ENCODE data around the gene CPEB1.

Gene CPEB1

DNA sequence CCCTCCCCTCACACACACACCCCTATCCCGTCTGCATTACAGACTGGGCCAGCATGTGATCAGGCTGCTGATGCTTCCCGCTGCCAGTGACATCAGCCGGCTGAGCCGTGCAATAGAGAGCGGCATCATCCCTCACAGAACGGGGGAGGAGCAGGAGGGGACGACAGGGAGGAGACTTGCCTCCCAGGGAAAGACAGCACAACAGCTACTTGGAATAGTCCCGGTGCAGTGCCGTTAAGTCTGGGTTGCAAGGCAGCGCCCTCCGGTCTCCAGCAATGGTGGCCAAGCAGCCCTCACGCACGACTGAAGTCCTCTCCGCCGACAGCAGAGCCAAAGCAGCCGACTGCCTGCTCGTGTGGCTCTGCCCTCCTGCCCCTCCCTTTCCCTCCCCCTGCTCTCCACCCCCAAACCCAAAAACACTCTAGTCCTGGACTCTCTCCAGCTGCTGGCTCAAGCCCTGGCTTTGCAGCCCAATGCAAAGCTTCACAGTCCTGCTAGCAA, 75.4 kb downstream of the CPEB1 start (continued):
- TF ChIP-seq, protein P1, sequence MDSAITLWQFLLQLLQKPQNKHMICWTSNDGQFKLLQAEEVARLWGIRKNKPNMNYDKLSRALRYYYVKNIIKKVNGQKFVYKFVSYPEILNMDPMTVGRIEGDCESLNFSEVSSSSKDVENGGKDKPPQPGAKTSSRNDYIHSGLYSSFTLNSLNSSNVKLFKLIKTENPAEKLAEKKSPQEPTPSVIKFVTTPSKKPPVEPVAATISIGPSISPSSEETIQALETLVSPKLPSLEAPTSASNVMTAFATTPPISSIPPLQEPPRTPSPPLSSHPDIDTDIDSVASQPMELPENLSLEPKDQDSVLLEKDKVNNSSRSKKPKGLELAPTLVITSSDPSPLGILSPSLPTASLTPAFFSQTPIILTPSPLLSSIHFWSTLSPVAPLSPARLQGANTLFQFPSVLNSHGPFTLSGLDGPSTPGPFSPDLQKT (IDR thresholded peaks at IDR 0.05; ENCODE audit: borderline replicate concordance, low read depth, low read length) = no peak
- TF ChIP-seq ZNF23 (tag by site-specific recombination; IDR thresholded peaks at IDR 0.05; ENCODE audit: borderline replicate concordance) (no peak), ZNF324 (tag by site-specific recombination; IDR thresholded peaks at IDR 0.05) (peak; percentile 65; the same call in 1 of the 2 replicates), ZNF335 (tag by site-specific recombination; conservative IDR thresholded peaks at IDR 0.05) (peak; percentile 53; the same call in 1 of the 2 replicates), ZBTB17 (tag by site-specific recombination; IDR thresholded peaks at IDR 0.05) (peak; percentile 94), ZFP37 (tag by site-specific recombination; IDR thresholded peaks at IDR 0.05) (peak; percentile 64; the same call in 1 of the 2 replicates), ZNF24 (tag by site-specific recombination; IDR thresholded peaks at IDR 0.05) (0 out of 2 replicates have a peak, but pooled peaks have one; percentile 56), GLIS1 (tag by site-specific recombination; IDR thresholded peaks at IDR 0.05) (peak; percentile 74), SP2 (tag by site-specific recombination; IDR thresholded peaks at IDR 0.05) (peak; percentile 36), SP7 (tag by site-specific recombination; IDR thresholded peaks at IDR 0.05) (peak; percentile 71)
- TF ChIP-seq, protein P2, sequence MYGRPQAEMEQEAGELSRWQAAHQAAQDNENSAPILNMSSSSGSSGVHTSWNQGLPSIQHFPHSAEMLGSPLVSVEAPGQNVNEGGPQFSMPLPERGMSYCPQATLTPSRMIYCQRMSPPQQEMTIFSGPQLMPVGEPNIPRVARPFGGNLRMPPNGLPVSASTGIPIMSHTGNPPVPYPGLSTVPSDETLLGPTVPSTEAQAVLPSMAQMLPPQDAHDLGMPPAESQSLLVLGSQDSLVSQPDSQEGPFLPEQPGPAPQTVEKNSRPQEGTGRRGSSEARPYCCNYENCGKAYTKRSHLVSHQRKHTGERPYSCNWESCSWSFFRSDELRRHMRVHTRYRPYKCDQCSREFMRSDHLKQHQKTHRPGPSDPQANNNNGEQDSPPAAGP (tag by site-specific recombination; IDR thresholded peaks at IDR 0.05) = peak; percentile 62

DNA sequence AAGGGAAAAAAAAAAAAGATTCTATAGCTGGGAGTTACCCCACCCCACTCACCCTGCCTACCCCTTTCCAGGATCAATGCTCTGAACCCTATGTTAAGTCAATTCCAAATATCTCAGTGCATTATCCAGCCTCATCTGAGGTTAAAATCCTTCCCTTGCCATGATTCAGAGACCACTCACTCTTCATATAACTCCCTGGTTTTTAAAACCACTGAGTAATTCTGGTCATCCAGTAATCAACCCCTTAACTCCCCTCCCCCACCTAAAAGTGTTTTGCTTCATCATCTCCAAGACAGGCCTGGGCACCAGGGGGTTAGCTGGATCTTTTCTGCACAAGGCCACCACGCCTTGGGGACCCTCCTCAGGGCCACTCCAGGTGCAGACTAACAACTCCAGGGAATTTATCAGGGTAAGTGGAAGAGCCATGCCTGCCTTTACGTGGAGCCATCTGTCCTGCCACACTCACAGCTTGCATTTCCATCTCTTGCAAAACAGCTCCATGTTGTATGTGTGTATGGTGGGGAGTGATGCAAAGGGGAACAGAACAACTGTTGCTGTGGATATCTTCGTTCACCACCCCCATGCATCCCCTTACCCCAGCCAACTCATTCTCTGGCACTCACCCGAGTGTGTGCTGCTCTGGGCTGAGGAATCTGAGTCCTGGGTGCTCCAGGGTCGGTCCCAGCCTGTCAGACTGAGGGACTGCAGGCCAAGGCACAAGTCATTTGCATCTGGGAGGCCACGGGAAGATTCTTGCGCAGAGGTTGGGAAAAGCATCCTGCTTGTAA, 76.2 kb downstream of the CPEB1 start:
- ChIA-PET POLR2A (interaction anchor here (0.6 to 1.0 kb wide), 3 partner anchors 31 to 244 kb away, joined by 4 to 6 read pairs (median 5); partner anchors contain the start of gene RPS17), CTCF (interaction anchor here (2.9 kb wide), 1 partner anchor 40 kb away, joined by 10 read pairs; no protein-coding TSS in a partner anchor)

DNA sequence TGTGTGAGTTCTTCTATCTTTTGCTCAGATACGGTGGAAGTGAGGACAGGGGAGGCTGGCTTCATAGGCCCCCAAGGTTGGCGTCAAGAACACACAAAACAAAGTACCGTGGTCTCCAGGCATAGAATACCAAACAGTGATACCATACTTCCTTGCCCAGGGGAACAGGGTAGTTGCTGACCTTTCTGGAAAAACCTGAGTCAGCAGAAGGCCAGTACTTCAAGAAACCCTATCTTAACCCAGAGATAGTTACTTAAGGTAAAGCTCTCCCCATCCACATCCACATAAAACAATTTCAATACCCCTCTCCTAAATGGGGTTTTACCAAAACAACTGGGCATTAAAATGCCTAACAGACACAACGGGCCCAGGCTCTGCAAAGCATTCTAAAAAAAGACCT, 77.3 kb downstream of the CPEB1 start:
- no peaks in the 10 kb centered on the region for H3K9me3 ChIP-seq (ENCODE audit: control insufficient read depth, insufficient read depth, low read depth, low read length)
- ChIA-PET CTCF (interaction anchor here (0.7 kb wide), 1 partner anchor 164 kb away, joined by 3 read pairs; no protein-coding TSS in a partner anchor), POLR2A (no interaction called here)
- no peaks in the 10 kb centered on the region for H3K36me3 ChIP-seq (ENCODE audit: control insufficient read depth in 2 of 2, insufficient read depth in 1 of 2, low read length in 2 of 2)
- TF ChIP-seq EGR2 (tag by site-specific recombination; IDR thresholded peaks at IDR 0.05; ENCODE audit: low read depth) (no peak), KLF1 (tag by site-specific recombination; IDR thresholded peaks at IDR 0.05) (no peak), ZIC2 (tag by site-specific recombination; IDR thresholded peaks at IDR 0.05) (no peak), ZNF23 (tag by site-specific recombination; IDR thresholded peaks at IDR 0.05; ENCODE audit: borderline replicate concordance) (no peak), ZNF114 (tag by site-specific recombination; IDR thresholded peaks at IDR 0.05) (no peak), ZNF335 (tag by site-specific recombination; conservative IDR thresholded peaks at IDR 0.05) (no peak)
- no peak overlapping the region for H3K27ac ChIP-seq (ENCODE audit: extremely low read depth, low read depth, low read length)
- H3K4me3 ChIP-seq (ENCODE audit: low read depth, low read length) = no peak overlapping the region
- peaks cover 5% of the 10 kb centered on the region for H3K4me1 ChIP-seq (ENCODE audit: control insufficient read depth, insufficient read depth, low read length)

More for the DNA sequence above, 76.2 kb downstream of the CPEB1 start:
- Histone ChIP-seq H3K27ac (ENCODE audit: extremely low read depth, low read depth, low read length) (no peak overlapping the region; the same call in 1 of the 2 replicates), H3K4me3 (ENCODE audit: low read depth, low read length) (no peak overlapping the region), H3K36me3 (ENCODE audit: control insufficient read depth in 2 of 2, insufficient read depth in 1 of 2, low read length in 2 of 2) (no peaks in the 10 kb centered on the region), H3K4me1 (ENCODE audit: control insufficient read depth, insufficient read depth, low read length) (peaks cover 5% of the 10 kb centered on the region), H3K9me3 (ENCODE audit: control insufficient read depth, insufficient read depth, low read depth, low read length) (no peaks in the 10 kb centered on the region)
- TF ChIP-seq ZNF155 (tag by site-specific recombination; IDR thresholded peaks at IDR 0.05) = no peak
- TF ChIP-seq SCRT2 (tag by site-specific recombination; IDR thresholded peaks at IDR 0.05) = 0 out of 2 replicates have a peak, but pooled peaks have one; percentile 18

DNA sequence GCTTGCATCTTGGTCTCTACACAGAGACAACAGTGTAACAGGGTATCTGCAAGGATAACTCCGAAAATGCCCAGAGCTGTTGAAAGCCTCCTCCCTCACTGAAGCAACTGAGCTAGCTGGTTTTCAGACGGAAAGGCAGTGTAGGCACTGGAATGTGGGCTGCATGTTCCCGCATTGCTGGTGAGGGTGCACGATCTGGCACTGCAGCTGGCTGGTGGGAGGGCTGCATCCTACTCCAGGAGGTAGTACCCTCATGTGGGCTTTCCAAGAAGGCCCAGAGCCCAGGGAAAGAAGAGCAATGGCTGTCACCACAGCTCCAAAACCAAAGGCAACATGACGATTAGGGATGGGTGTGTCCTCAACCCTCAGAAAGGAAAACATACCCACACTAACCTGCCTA, 78.2 kb downstream of the CPEB1 start:
- H3K4me3 ChIP-seq (ENCODE audit: low read depth, low read length) = no peak overlapping the region
- H3K9me3 ChIP-seq (ENCODE audit: control insufficient read depth, insufficient read depth, low read depth, low read length) = no peaks in the 10 kb centered on the region
- H3K36me3 ChIP-seq (ENCODE audit: control insufficient read depth in 2 of 2, insufficient read depth in 1 of 2, low read length in 2 of 2) = no peaks in the 10 kb centered on the region
- CTCF ChIA-PET = no interaction called here
- POLR2A ChIA-PET = interaction anchor here (0.5 to 1.0 kb wide), 2 partner anchors 29 to 1569 kb away, joined by 3 read pairs; partner anchors contain the start of gene RPS17
- TF ChIP-seq EGR2 (tag by site-specific recombination; IDR thresholded peaks at IDR 0.05; ENCODE audit: low read depth) (peak; percentile 81), ZFHX2 (tag by site-specific recombination; conservative IDR thresholded peaks at IDR 0.05) (peak; percentile 82), ZNF548 (tag by site-specific recombination; IDR thresholded peaks at IDR 0.05) (no peak), SP2 (tag by site-specific recombination; IDR thresholded peaks at IDR 0.05) (no peak)
- peaks cover 5% of the 10 kb centered on the region for H3K4me1 ChIP-seq (ENCODE audit: control insufficient read depth, insufficient read depth, low read length)
- H3K27ac ChIP-seq (ENCODE audit: extremely low read depth, low read depth, low read length) = no peak overlapping the region

Data from HEK293 (cell line).